HG03442 (cell line): ENCODE data around the gene FRMD4A.

Experiments used
- ATAC-seq: cut with Tn5 transposase; IDR thresholded peaks from one replicate; pipeline ENCODE4 v1.9.1; 2021; ENCODE audit warnings: mild to moderate bottlenecking, moderate library complexity; ENCODE audit not compliant: unreplicated experiment

The FRMD4A gene

DNA sequence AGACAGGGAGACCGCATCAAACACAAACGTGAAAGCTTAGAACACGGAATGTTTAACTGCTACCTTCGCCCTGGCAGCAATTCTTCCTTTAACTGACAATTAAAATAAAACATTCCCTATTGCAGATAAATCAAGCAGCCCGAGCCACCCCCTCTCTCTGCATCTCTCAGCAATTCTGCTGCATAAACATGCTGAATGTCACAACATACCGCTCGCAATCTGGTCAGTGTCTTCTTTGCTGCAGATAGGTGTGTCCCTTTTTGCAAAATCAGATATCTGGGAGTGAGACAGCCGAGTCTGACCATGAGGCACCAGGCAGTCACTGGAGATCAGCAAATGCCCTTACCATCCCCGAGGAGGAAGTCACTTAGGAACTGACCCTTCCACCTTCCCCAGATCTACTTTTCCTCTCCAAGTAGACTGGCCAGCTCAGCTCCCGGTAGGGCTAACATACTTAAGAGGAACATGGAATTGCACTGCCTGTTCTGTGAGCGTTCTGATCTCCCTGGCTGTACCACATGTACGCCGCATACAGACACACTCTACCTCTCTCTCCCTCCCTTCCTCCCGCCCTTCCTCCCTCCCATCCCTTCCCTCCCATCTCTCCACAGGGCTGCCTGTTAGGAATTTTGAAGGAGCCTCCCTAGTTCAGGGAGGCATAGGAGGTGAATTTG, at the start of gene FRMD4A:
Gene FRMD4A (minus strand): TSS at position 537 of the 674 bp plus-strand sequence.
- ATAC-seq = no peak

DNA sequence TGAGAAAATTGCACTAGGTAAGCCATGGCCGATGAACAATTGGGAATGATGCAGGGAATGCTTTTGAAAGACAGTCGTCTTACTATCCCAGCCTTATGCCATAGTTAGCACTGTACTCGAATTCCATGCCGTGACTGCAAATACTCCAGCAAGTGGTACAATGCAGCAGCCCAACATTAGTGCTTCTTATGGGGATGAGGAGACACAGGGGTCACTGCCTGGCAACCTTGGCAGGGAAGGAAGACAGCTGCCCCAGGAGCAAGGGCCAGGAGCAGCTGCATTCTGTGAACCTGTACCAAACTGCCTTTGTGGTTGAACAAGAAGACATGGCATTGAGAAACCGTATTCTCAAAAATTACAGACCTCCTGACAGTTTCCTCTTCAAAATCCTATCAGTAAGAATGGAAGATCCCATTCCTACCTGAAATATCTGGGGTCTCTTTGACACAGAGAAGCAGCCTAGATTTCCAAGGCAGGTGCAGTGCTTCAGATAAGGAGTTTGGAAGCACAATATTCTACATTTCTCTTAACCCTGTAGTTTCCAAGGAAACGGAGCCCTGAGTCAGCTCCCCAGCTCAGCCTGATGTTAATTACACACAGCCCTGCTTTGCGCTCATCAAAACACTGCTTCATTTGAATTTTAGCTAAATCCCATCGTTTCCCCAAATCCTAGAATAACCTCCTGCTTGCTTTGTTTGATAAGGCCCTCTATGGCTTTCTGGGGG, 49.0 kb upstream of the FRMD4A start:
- no peak for ATAC-seq

DNA sequence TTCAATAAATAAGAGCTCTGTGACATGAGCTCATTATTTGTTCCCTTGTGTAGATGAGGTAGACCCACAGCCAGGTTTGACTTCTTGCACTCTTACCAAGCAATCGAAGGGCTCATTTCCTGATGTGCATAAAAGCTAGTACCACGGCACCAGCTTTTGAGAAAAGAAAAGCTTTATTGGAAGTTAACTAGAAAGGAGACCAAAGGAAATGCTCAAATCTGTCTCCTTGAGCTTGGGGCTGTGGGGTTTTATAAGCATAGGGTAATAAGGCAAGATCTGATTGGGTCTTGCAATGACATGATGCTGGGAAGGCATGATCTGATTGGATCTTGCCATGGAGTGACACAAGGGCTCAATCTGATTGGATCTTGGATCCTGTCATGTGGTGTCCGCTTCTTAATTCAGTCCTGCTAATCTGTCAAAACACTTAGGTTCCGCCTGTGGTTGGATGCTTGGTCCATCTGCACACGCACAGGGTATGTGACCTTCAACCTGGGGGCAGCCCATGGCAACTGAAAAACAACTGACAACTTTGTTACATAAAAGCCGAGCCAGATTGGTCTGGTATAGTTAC, 47.8 kb upstream of the FRMD4A start:
- ATAC-seq = no peak

DNA sequence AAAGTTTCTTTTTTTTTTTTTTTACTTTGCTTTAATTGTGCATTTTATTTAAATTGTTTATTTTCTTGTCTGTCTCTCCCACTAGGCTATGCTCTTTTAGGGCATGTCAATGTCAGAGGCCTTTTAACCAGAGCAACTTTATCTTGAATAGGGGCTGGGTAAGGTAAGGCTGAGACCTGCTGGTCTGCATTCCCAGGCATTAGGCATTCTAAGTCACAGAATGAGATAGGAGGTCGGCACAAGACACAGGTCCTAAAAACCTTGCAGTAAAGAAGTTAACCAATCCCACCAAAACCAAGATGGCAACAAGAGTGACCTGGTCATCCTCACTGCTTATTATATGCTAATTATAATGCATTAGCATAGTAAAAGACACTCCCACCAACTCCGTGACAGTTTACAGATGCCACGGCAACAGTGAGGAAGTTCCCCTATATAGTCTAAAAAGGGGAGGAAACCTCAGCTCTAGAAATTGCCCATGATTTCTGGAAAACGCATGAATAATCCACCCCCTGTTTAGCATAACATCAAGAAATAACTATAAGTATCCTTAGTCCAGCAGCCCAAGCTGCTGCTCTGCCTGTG, 47.0 kb upstream of the FRMD4A start:
- no peak for ATAC-seq

DNA sequence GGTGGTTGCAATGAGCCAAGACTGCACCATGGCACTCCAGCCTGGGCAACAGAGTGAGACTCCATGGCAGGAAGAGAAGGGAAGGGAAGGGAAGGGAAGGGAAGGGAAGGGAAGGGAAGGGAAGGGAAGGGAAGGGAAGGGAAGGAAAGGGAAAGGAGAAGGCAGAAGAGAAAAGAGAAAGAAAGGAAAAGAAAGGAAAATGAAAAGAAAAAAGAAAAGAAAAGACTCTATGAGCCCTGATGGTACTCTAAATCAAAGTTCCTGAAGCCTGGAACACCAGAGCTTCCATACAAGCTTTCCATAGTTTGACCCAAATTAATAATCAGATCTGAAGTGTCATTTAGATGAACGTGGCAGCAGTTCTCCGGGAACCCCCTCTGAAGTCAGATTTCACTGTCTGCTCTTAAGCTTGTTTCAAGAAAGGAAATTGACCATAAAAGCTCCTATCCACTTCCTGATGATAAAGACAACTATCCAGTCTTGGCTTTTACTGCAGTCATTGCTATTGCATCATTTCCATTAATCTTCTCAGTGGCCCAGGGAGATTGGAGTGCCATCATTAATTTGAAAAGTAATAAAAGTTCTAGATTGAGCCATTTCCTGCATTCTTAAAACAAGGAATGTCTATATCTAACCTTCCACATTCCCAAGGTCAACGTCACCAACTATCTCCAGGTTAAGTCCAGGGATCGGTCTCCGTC, 44.2 kb upstream of the FRMD4A start:
- ATAC-seq = no peak

DNA sequence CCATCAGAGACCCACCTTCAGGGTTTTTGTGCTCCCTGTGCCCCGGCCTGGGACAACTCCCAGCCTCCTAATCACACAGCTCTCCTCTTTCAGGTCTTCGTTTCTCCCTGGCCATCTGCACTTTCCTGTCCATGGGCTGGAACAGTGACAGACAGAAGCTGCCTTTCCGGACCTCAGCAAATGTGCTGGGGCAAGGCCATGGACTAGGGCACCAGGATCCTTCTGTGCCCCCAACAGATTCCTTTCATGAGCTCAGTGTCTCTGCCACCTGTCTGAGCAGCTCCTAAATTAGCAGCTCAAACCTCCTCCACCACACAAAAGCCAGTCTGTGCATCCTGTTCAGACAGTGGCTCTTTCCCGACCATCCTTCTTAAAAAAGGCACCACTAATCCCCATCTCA, 41.9 kb upstream of the FRMD4A start:
- no peak for ATAC-seq

DNA sequence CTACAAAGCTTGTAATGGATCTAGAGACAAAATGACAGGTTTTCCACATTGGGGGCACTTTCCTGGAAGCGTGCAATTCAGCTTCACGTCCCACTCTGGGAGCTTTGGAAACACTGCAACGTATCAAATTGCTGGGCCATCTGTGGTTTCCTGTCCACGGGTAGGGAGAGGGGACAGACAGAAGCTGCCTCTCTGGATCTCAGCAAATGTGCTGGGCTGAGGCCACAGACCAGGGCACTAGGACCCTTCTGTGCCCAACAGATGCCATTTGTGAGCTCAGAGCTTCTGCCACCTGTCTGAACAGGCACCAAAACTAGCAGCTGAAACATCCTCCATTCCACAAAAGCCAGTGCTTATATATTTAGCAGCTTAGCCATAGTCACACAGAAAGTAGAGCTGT, 40.9 kb upstream of the FRMD4A start:
- no peak for ATAC-seq

DNA sequence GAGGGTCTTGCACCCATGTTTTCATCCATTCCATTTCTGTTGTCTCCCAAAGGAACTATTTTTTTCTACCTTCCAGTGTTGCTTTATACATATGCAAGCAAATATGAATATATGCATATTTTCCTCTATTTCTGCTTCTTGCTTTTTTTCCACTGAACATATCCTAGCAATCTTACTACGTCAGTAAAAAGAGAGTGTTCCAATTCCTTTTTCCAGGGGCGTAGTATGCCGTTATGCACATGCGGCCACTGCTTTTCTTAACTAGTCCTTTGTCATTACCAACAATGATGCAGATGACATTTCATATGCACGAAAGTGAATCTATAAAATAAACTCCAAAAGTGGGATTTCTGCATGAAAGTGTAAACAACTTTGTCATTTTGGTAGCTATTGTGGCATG, 40.2 kb upstream of the FRMD4A start:
- ATAC-seq = no peak

DNA sequence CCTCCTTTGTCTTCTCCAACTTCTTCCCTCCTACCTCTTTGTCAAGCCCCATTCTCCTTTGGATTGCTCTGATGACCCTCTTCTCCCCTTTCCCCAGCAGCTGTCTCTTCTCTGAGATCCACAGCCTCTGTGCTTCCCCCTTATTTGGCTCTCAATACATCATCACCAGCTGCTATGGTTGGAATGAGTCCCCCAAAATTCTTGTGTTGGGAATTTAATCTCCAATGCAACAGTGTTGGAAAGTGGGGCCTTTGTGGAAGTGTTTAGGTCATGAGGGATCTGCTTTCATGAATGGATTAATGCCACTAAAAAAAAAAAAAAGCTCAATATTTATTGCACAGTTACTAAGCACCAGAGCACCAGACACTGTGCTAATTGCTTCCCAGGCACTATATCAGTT, 39.2 kb upstream of the FRMD4A start:
- no peak for ATAC-seq

DNA sequence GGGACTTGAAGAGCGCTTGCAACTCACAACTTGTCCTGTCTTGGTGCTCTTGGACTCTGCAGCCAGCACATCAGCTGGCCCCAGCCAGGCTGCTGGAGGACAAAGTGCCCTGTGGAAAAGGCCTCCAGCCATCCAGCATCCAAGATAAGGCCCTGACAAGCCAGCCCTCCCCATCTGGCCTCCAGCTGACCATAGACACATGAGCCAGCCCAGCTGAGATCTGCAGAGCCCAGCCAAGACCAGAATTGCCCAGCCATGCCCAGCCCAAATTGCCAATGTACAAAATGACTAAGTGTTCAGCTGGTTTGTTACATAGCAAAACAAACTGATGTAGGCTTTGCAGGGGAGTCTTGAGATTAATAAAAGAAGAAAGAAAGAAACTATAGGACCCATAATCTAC, 36.0 kb upstream of the FRMD4A start:
- no peak for ATAC-seq

DNA sequence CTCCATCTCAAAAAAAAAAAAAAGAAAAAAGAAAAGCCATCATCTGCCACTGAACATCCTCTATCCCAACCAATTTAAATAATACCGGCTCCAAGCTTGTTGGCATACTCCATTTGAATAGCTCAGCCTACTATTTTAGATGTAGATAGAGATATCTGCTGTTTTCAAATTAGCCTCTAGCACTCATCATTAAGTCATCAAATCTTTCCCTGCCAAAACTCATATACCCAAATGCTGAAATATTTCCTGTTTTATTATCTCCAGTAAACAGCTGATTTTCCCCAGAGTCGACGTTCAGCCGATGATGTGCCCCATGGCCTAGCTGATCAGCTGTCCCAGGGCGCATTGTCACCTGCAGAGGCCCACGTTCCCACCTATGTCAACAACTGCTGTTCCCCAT, 34.5 kb upstream of the FRMD4A start:
- ATAC-seq = no peak

DNA sequence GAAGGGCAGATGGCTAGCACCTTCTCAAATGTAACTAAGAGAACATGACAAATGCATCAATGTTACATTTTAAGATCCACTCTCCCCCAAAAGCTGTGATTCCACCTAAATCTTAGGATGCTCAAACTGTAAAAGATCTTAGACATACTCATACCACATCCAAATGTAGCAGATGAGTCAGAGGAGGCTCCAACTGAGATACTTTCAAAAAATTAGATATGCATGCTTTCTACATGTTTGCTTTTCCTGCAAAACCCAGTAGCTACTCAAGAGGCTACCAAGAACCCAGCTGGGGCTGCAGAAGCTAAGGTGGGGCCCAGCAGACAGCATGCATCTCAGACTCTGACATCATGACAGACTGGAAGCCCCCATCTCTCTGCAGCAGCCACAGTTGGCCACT, 31.4 kb upstream of the FRMD4A start:
- no peak for ATAC-seq

DNA sequence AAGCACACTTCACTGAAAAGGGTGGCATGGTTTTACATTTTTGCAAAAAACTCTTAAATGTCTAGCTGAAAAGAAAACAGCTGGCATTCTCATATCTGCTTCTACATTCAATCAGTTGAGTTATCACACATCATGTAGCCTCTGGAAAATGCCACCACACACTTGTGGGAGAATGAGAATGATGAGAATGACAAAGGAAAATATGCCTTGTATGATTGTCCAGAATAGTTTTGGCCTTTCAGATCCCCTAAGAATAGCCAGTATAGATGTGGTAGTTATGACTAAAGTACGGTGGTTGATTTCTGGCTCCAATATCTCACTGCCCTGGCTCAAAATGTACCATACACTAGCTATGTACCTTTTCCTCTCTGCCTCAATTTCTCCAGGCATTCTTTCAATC, 30.2 kb upstream of the FRMD4A start:
- ATAC-seq = no peak

DNA sequence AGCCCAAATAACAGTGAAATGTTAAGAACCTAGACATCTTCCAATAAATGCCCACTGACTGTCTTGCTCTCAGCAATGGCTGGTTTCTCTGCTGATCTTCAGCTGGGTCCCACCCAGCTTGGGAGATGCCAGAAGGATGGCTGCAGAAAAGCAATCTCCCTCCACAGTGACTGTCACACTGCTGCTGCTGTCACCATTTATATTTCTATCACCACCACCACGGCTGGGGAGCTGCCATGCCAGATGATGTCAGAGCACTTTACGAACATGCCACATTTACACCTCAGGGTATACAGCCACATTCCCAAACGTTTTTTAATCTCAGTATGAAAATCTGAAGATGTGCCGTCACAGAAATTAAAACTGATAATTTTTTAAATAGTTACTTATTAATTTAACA, 29.8 kb upstream of the FRMD4A start:
- ATAC-seq = no peak

DNA sequence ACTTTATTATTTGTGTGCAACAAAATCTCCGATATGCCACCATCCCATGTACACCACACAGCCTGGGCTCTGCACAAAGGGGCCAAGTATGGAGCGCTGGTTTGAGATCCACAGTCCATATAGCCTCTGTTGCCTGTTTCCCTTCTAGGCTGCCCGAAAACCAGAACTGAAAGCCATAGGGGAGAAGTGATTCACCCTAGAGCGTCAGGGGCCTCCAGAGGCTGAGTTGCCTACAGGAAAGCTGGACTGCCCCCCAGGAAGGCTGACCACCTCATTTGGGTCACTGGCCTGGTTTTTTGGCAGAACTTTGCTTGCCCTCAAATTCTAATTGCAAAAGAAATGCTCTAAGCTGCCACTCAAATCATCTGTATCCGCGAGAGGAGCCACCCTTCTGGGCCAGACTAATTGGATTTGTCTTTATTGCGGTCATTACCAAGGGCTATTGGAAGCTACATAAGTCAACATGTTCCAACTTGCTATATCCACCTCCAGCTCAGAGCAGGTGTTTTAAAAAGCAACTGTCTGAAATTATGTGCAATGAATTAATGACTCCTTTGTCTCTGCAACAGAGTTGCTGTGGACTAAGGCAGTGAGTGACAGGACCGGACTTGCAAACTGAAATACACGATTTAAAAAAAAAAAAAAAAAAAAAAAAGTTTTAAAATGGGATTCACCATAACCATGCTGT, 28.3 kb upstream of the FRMD4A start:
- no peak for ATAC-seq

DNA sequence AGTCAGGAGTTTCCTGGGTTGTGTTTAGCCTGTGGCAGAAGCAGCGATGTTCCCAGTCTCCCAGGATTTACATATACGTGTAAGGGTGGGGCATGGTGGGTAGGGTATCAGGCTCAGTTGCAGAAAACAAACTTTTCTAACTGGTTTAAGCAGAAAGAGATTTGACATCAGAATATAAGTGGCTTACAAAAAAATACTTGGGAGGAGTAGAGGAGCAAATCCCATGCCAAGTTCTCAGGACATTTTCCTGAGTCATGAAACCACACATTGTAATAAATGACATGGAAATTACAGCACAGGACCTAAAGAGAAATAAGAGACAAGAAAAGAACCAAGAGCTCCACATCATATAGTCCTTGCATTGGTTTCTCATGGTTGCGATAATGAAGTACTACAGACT, 26.2 kb upstream of the FRMD4A start:
- no peak for ATAC-seq

DNA sequence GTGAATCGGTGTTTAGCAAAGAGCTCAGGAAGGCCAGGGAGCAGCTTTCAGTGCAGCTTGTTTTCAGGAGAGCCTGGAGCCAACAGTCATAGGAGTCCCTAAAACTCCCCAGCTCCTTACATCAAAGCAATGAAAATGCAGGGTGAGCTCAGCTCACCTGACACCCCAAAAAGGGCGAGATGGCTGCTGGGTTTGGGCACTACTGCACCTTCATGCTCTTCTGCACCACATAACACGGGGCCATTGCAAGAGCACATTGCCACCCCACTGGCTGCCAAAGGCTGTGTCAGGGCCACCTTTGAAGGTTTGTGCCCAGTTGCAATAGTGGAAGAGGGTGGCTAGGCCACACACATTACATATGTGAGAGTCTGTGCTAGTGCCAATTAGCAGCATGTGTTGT, 25.0 kb upstream of the FRMD4A start:
- ATAC-seq = no peak

DNA sequence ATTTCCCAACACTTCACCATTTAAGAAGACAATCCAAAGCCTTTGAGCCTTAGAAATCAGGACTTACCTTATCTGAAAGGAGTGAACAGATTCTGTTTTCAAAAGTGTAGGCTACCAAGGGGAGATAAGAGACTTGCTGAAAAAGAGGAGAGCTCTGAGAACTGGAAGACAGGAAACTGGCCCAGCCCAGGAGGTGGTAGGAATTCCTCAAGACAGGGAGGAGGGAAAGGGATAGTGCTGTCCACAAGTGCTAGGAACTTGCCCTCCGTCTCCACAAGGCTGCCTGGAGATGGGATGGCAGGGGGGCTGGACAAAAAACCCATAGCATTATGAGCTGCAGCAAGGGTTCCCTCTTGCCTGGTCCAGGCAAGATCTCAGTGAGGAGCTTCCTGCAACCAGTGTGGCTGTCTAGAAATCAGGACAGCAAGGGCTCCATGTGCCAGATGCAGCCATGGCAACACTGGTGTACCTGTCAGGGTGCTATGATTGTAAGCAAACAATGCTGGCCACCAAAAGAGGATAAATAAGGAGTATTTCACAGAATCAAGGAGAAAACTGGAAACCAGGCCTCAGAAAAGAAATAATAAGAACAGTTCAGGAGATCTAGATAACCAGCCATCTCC, 22.7 kb upstream of the FRMD4A start:
- ATAC-seq = no peak

DNA sequence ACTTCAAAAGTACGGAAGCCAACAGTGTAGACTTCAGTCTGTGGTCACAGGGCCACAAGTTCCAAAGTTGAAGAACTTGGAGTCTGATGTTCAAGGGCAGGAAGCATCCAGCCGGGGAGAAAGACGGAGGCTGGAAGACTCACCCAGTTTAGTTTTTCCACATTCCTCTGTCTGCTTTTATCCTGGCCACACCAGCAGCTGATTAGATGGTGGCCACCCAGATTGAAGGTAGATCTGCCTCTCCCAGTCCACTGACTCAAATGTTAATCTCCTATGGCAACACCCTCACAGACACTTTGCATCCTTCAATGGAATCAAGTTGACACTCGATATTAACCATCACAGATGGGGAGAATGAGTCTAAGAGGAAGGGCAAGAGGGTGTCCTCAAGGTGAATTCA, 19.3 kb upstream of the FRMD4A start:
- ATAC-seq = no peak

DNA sequence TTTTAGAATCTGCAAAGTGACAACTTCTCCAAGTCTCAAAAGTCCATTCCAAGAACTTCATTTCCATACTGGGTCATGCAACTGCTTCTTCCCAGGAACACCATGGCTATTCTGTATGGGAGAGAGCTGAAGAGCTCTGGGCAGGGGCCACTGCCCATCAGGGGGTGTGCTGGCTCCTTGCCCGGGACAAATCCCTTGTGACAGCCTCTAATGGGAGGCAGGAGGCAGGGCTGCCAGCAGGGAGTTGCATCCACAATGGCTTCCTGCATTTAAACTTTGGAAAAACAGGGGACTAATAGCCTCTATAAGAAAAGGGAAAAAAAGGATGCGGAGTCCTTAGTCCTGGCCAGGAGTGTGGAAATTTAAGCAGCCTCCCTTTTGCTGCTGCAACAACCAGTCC, 18.4 kb upstream of the FRMD4A start:
- no peak for ATAC-seq
